Kidney (tissue), 14 donors: ENCODE results near the gene CNPY3. TPM values are rescaled to one million over a fixed set of nuclear protein-coding genes. Genes with fewer than 3 reads are reported as not detected.
A peak's percentile ranks its signal among the peaks of the same experiment; 100 is the strongest.

Experiments
- DNase-seq, 5 donors: peaks; one replicate each; pipeline ENCODE4 v3.0.0-alpha.2; 2013 to 2020
- FAIRE-seq: peaks from 2 replicates; lab custom pipeline; 2012; peaks lifted over from hg19 to GRCh38; lab: Jason Lieb, UNC
- H3K27ac ChIP-seq, 2 donors: one replicate each; pipeline ENCODE4 v1.7.0; 2013; ENCODE audit warnings: low read depth in 2 of 2, low read length in 2 of 2, inconsistent platforms in 1 of 2
- H3K27me3 ChIP-seq: one replicate; pipeline ENCODE4 v1.7.1; 2013; ENCODE audit warnings: low read length, inconsistent platforms; ENCODE audit not compliant: control insufficient read depth, insufficient read depth
- H3K36me3 ChIP-seq, 3 donors: one replicate each; pipeline versions ENCODE4 v1.7.0 to v1.7.1; 2013; ENCODE audit warnings: low read length in 3 of 3, control low read depth in 1 of 3, inconsistent platforms in 1 of 3; ENCODE audit not compliant: insufficient read depth in 3 of 3, control insufficient read depth in 2 of 3
- H3K4me1 ChIP-seq, 3 donors: one replicate each; pipeline versions ENCODE4 v1.7.0 to v1.7.1; 2013; ENCODE audit warnings: low read length in 3 of 3, inconsistent platforms in 1 of 3, low read depth in 1 of 3; ENCODE audit not compliant: control insufficient read depth in 2 of 3, insufficient read depth in 2 of 3
- H3K4me3 ChIP-seq, 3 donors: one replicate each; pipeline versions ENCODE4 v1.7.0 to v1.8.1; 2013; ENCODE audit warnings: low read length in 3 of 3, control low read depth in 1 of 3, inconsistent platforms in 1 of 3
- H3K9ac ChIP-seq, 3 donors: one replicate each; pipeline versions ENCODE4 v1.7.0 to v1.7.1; 2013; ENCODE audit warnings: low read length in 3 of 3, control low read depth in 1 of 3, inconsistent platforms in 1 of 3
- H3K9me3 ChIP-seq, 3 donors: one replicate each; pipeline versions ENCODE4 v1.7.0 to v1.7.1; 2013; ENCODE audit warnings: low read length in 3 of 3, control low read depth in 1 of 3, inconsistent platforms in 1 of 3; ENCODE audit not compliant: control insufficient read depth in 2 of 3, insufficient read depth in 1 of 3
- CTCF ChIP-seq: IDR thresholded peaks from 3 replicates; pipeline ENCODE4 v1.5.1; 2012; ENCODE audit warnings: mild to moderate bottlenecking, moderate library complexity, borderline replicate concordance; ENCODE audit not compliant: insufficient read depth; ENCODE audit errors: extremely low read depth
- intact Hi-C: fragments of 100-400 bp; cut with DNase I; formaldehyde crosslinking; loops from one replicate; pipeline ENCODE4 v1.11.1; 2022
- polyA plus RNA-seq: library from polyadenylated mRNA; stranded (reverse); fragments of 350-450 nt; fragmentation: Illumina TruSeq; extraction: RNeasy Lipid Tissue Mini Kit (QIAGEN cat#74804); gene quantifications from one replicate; pipeline ENCODE4 v1.2.3, GENCODE V29; 2014; ENCODE audit warnings: low read depth, low replicate concordance; ENCODE audit not compliant: insufficient read depth
- total RNA-seq: library from RNA; stranded (reverse); fragmentation: NEBNext Ultra II Directional; extraction: Animal tissue kit (Norgen Biotek cat#: 25700); gene quantifications from one replicate; pipeline ENCODE4 v1.2.1, GENCODE V29; 2021
- donor health status: control.
- donor health status: control.
- donor health status: control.
- donor health status: control.
- donor health status: control.
- donor health status: DM: yes; HTN: yes; CAD: no.
- donor health status: Normal renal cell carcinoma (clear cell type).

The CNPY3 gene
- total and polyA plus RNA-seq, 2 donors from 2014 or later = 40.1 to 49.9 TPM

DNA sequence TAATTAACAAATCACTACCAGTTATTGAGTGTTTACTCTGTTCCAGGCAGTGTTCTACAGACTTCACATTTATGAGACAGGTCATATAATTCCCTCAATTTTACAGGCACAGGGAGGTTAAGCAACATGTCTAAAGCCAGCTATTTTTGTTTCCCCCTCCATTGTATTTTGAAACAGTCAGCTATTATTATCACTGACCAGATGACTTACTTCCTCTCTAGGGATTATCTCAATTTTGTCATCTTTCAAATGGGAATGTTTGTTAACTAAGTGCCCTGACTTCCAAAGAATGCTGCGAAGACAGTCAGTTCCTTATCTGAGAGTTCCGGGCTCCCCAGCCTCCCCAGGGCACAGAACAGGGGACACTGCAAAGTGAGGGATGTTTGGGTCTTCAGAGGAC lies 5.6 kb upstream of the CNPY3 start:
- no peaks in the 10 kb centered on the region for H3K27me3 ChIP-seq
- intact Hi-C loops = no loop called here
- no peak for TF ChIP-seq CTCF
- H3K4me1 ChIP-seq = peaks cover 0 to 4% (median 0%) of the 10 kb centered on the region in 3 donors
- DNase-seq (no peak), FAIRE-seq (no peak)
- H3K4me3 ChIP-seq = no peak overlapping the region
- H3K9me3 ChIP-seq = no peaks in the 10 kb centered on the region
- H3K9ac ChIP-seq = no peak overlapping the region
- no peaks in the 10 kb centered on the region for H3K36me3 ChIP-seq
- H3K27ac ChIP-seq = no peak overlapping the region

GRCh38 chr6:42925248-42925857 lies 3.9 kb upstream of the CNPY3 start:
- no peak overlapping the region for H3K27ac ChIP-seq
- no peak for DNase-seq
- H3K36me3 ChIP-seq = no peaks in the 10 kb centered on the region
- intact Hi-C loops = no loop called here
- H3K27me3 ChIP-seq = no peaks in the 10 kb centered on the region
- TF ChIP-seq CTCF = no peak
- no peak for FAIRE-seq
- no peaks in the 10 kb centered on the region for H3K9me3 ChIP-seq
- H3K4me3 ChIP-seq = no peak overlapping the region
- peaks cover 0 to 8% (median 3%) of the 10 kb centered on the region in 3 donors for H3K4me1 ChIP-seq
- H3K9ac ChIP-seq = no peak overlapping the region

DNA sequence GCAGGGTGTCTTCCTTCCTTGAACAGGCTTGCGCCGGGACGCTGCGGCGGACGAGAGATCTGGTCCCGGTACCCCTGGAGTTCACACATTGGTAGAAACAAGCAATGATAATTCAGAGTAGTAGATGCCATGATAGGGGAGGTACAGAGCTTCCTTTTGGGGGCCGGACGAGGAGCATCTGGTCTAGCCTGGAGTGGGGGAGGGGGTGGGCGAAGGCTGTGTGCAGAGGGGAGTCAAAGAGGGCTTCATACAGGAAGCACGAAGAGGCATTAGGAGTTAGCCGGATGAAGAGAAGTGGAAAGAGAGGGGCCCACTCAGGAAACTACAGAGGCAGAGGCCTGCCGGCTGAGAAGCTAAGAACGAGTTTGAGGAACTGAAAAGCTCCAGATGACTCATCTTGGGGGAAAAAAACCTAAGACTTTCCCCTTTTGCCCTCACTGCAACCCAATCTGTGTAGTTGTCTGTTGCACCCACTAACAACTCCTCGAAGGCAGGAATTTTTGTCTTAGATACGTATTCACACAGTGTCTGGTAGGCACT lies 611 bp downstream of the CNPY3 start:
- no peak for TF ChIP-seq CTCF
- peak overlapping the region; percentile 87 to 94 for H3K27ac ChIP-seq
- peak overlapping the region; percentile 85 to 88 (median 85) for H3K4me3 ChIP-seq
- peak overlapping the region; percentile 65 to 83 (median 68) for H3K9ac ChIP-seq
- intact Hi-C loops = no loop called here
- H3K4me1 ChIP-seq = peaks cover 0 to 7% (median 6%) of the 10 kb centered on the region in 3 donors
- peaks cover 0 to 4% (median 4%) of the 10 kb centered on the region in 3 donors for H3K36me3 ChIP-seq
- no peaks in the 10 kb centered on the region for H3K27me3 ChIP-seq
- FAIRE-seq (no peak), DNase-seq (peak in 3 of 5 donors; percentile 77 to 86 (median 83))
- no peaks in the 10 kb centered on the region for H3K9me3 ChIP-seq
